ENCODE data around the gene GIMAP6. TPM values are rescaled to one million over a fixed set of nuclear protein-coding genes. Genes with fewer than 3 reads are reported as not detected.

Gene GIMAP6
- total and polyA plus RNA-seq, 2 of the 4 experiments (the other 2 are of a cell fraction), result not detected

DNA sequence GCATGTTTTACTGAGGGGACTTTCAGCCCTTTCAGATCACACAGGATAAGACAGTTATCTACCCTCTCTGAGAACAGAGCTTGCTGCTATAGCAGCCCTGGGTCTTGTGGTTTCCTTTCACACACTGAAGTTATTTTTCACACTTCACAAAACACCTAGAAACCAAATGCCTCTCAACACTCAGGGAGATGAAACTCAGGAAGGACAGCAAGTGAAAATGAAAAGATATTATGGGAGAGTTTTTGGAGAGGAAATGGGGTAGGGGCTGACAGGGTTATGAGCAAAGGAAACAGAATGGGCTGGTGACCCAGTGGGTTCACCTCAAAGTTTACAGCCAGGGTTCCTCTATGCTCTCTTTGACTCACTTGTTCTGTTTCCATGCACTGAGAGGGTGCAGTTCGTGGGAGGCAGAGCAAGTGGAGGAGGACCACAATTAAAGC lies 36.3 kb upstream of the GIMAP6 start:
- Histone ChIP-seq H3K14ac (replicated peaks; ENCODE audit: low read depth, low read length) (no peak overlapping the region), H2BK5ac (ENCODE audit: low read depth, low read length, poor library complexity, severe bottlenecking) (no peak overlapping the region), H3K4me2 (ENCODE audit: low read depth, low read length) (no peak overlapping the region), H3K18ac (ENCODE audit: low read depth, low read length) (no peak overlapping the region), H4K8ac (ENCODE audit: low read depth in 2 of 2, low read length in 2 of 2) (no peak overlapping the region), H3K36me3 (ENCODE audit: control insufficient read depth, insufficient read depth, low read length) (no peaks in the 10 kb centered on the region), H2BK20ac (ENCODE audit: low read depth, low read length) (no peak overlapping the region), H3K4me1 (ENCODE audit: control insufficient read depth, insufficient read depth, low read length) (no peaks in the 10 kb centered on the region), H3K56ac (ENCODE audit: extremely low read depth, insufficient read depth, low read length) (no peak overlapping the region), H3K4ac (ENCODE audit: low read depth, low read length) (no peak overlapping the region), H3K27me3 (ENCODE audit: control insufficient read depth, insufficient read depth, low read length) (no peaks in the 10 kb centered on the region), H2BK120ac (ENCODE audit: low read depth, low read length) (no peak overlapping the region), H3K9me3 (ENCODE audit: control insufficient read depth, insufficient read depth, low read length) (peaks cover 10% of the 10 kb centered on the region), H3K9me1 (ENCODE audit: insufficient read depth, low read length) (no peaks in the 10 kb centered on the region), H3K4me3 (ENCODE audit: insufficient read depth, low read depth, low read length) (no peak overlapping the region), H2AK5ac (ENCODE audit: low read depth, low read length) (no peak overlapping the region), H2BK15ac (ENCODE audit: low read depth, low read length) (no peak overlapping the region), H2AFZ (replicated peaks; ENCODE audit: low read length, poor library complexity) (no peak overlapping the region), H3K27ac (ENCODE audit: insufficient read depth, low read length) (no peak overlapping the region), H2AK9ac (replicated peaks; ENCODE audit: low read depth, low read length, poor library complexity) (no peak overlapping the region), H4K5ac (ENCODE audit: low read depth, low read length) (no peak overlapping the region), H3K23ac (ENCODE audit: low read depth, low read length) (no peak overlapping the region), H4K91ac (ENCODE audit: insufficient read depth, low read depth, low read length) (no peak overlapping the region), H3K79me1 (ENCODE audit: low read depth in 1 of 2, low read length in 2 of 2) (no peaks in the 10 kb centered on the region), H3K9ac (ENCODE audit: low read depth, low read length) (no peak overlapping the region), H4K20me1 (ENCODE audit: insufficient read depth, low read length) (no peaks in the 10 kb centered on the region)
- BruUV-seq (replicated peaks), result no TSS peak
- no peak for ATAC-seq (ENCODE audit: low read depth)
- in situ Hi-C loops (cut with MboI; ENCODE audit: low sequenced_read_pairs) (no loop called here), intact Hi-C loops (cut with micrococcal nuclease) (no loop called here), dilution Hi-C loops (cut with HindIII; ENCODE audit: low sequenced_read_pairs, unreplicated experiment) (no loop called here)
- no peak for DNase-seq
- ChIA-PET CTCF (no interaction called here), POLR2A (ENCODE audit: unreplicated experiment) (no interaction called here)
- WGBS, 2 experiments (ENCODE audit: extremely low coverage in 2 of 2, insufficient read length in 1 of 2), result no CpG with 5 or more reads among the region's 1 CpG
- TF ChIP-seq, protein P1, sequence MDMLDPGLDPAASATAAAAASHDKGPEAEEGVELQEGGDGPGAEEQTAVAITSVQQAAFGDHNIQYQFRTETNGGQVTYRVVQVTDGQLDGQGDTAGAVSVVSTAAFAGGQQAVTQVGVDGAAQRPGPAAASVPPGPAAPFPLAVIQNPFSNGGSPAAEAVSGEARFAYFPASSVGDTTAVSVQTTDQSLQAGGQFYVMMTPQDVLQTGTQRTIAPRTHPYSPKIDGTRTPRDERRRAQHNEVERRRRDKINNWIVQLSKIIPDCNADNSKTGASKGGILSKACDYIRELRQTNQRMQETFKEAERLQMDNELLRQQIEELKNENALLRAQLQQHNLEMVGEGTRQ (IDR thresholded peaks at IDR 0.05; ENCODE audit: low read depth, low read length), result no peak
- no peak for TF ChIP-seq MAZ (IDR thresholded peaks at IDR 0.05; ENCODE audit: borderline replicate concordance, low read depth, low read length)
- no peak for TF ChIP-seq RAD21 (IDR thresholded peaks at IDR 0.05; ENCODE audit: low read length)
- TF ChIP-seq SMC3 (IDR thresholded peaks at IDR 0.05; ENCODE audit: low read depth, low read length), result no peak
- TF ChIP-seq MXI1 (IDR thresholded peaks at IDR 0.05; ENCODE audit: borderline replicate concordance, low read depth, low read length), result no peak
- no peak for TF ChIP-seq MAFK (IDR thresholded peaks at IDR 0.05; ENCODE audit: low read depth, low read length)
- no peak for TF ChIP-seq FOS (IDR thresholded peaks at IDR 0.05; ENCODE audit: low read depth, low read length)
- TF ChIP-seq CHD1 (IDR thresholded peaks at IDR 0.05; ENCODE audit: low read depth, low read length), result no peak
- TF ChIP-seq, protein P2, sequence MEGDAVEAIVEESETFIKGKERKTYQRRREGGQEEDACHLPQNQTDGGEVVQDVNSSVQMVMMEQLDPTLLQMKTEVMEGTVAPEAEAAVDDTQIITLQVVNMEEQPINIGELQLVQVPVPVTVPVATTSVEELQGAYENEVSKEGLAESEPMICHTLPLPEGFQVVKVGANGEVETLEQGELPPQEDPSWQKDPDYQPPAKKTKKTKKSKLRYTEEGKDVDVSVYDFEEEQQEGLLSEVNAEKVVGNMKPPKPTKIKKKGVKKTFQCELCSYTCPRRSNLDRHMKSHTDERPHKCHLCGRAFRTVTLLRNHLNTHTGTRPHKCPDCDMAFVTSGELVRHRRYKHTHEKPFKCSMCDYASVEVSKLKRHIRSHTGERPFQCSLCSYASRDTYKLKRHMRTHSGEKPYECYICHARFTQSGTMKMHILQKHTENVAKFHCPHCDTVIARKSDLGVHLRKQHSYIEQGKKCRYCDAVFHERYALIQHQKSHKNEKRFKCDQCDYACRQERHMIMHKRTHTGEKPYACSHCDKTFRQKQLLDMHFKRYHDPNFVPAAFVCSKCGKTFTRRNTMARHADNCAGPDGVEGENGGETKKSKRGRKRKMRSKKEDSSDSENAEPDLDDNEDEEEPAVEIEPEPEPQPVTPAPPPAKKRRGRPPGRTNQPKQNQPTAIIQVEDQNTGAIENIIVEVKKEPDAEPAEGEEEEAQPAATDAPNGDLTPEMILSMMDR (conservative IDR thresholded peaks at IDR 0.05; ENCODE audit: low read depth, low read length), result no peak
